HL-60 (cell line): Measurements from ENCODE around the gene RTF1.

Experiments used
- DNase-seq, 2 experiments: peaks; one replicate each; pipeline ENCODE4 v3.0.0-alpha.2; 2010 to 2020; ENCODE audit warnings: low read depth in 1 of 2, low spot score in 1 of 2
- H3K27ac ChIP-seq: fragments of 250-450 bp; sonication (Bioruptor Pico); replicated peaks from 2 replicates; pipeline ENCODE4 v1.5.1; 2020; ENCODE audit warnings: mild to moderate bottlenecking, moderate library complexity
- H3K27me3 ChIP-seq: fragments of 250-450 bp; sonication (Bioruptor Pico); 2 replicates; pipeline ENCODE4 v1.5.1; 2021; ENCODE audit warnings: mild to moderate bottlenecking, moderate library complexity; ENCODE audit not compliant: insufficient read depth, poor library complexity, severe bottlenecking
- H3K4me3 ChIP-seq: replicated peaks from 2 replicates; pipeline ENCODE4 v1.5.1; 2011; ENCODE audit warnings: mild to moderate bottlenecking, control low read depth, low read length; ENCODE audit not compliant: insufficient read depth
- CTCF ChIP-seq: IDR thresholded peaks from one replicate; pipeline ENCODE4 v1.5.1; 2011; ENCODE audit warnings: low read length, control low read depth, inconsistent platforms; ENCODE audit not compliant: insufficient read depth
- GABPA ChIP-seq: IDR thresholded peaks from 2 replicates; pipeline ENCODE4 v1.6.1; 2012; ENCODE audit warnings: low read depth
- POLR2AphosphoS5 ChIP-seq: IDR thresholded peaks from 2 replicates; pipeline ENCODE4 v1.6.1; 2012; ENCODE audit warnings: low read depth
- REST ChIP-seq: IDR thresholded peaks from 2 replicates; pipeline ENCODE4 v1.6.1; 2012; ENCODE audit warnings: low read depth; ENCODE audit not compliant: insufficient replicate concordance
- SPI1 ChIP-seq: IDR thresholded peaks from 2 replicates; pipeline ENCODE4 v1.6.1; 2012; ENCODE audit warnings: low read depth, mild to moderate bottlenecking, borderline replicate concordance

Gene RTF1

GRCh38 chr15:41483519-41483918, 66.6 kb downstream of the RTF1 start:
- H3K4me3 ChIP-seq, result no peak overlapping the region
- DNase-seq, result no peak
- no peaks in the 10 kb centered on the region for H3K27me3 ChIP-seq
- H3K27ac ChIP-seq, result no peak overlapping the region
- TF ChIP-seq GABPA, result no peak
- no peak for TF ChIP-seq SPI1
- TF ChIP-seq REST, result no peak
- no peak for TF ChIP-seq POLR2AphosphoS5
- TF ChIP-seq CTCF, result no peak

GRCh38 chr15:41484937-41485625, 68.2 kb downstream of the RTF1 start:
- no peaks in the 10 kb centered on the region for H3K27me3 ChIP-seq
- no peak overlapping the region for H3K27ac ChIP-seq
- TF ChIP-seq POLR2AphosphoS5, result no peak
- no peak for TF ChIP-seq GABPA
- TF ChIP-seq CTCF, result no peak
- no peak for TF ChIP-seq SPI1
- no peak for TF ChIP-seq REST
- DNase-seq, result no peak
- no peak overlapping the region for H3K4me3 ChIP-seq

- H3K27me3 ChIP-seq, result no peaks in the 10 kb centered on the region
- TF ChIP-seq GABPA (no peak), POLR2AphosphoS5 (no peak), CTCF (no peak), REST (no peak), SPI1 (no peak)
- no peak for DNase-seq
- no peak overlapping the region for H3K27ac ChIP-seq
- H3K4me3 ChIP-seq, result no peak overlapping the region
Measured at GRCh38 chr15:41486286-41486685, 69.4 kb downstream of the RTF1 start.
